ENCODE measurements around the gene SPDYE2B. TPM values are rescaled to one million over a fixed set of nuclear protein-coding genes. Genes with fewer than 3 reads are reported as not detected.
"Not testable (repeated sequence)": the region's sequence is repeated elsewhere in the genome, so short reads cannot be mapped to it uniquely, and the experiment has no call there.

SPDYE2B gene
- total RNA-seq, 1 donor from 2014 or later: not detected

- DNase-seq (ENCODE audit: low spot score); H3K27ac Mint-ChIP-seq (ENCODE audit: unreplicated experiment); H3K4me1 Mint-ChIP-seq (ENCODE audit: low read depth); H3K9me3 Mint-ChIP-seq (ENCODE audit: low read depth); H3K4me3 Mint-ChIP-seq (ENCODE audit: unreplicated experiment); H3K27me3 Mint-ChIP-seq (ENCODE audit: low read depth); H3K36me3 Mint-ChIP-seq (ENCODE audit: low read depth): not testable (repeated sequence)
Measured at GRCh38 chr7:102667523-102667922, 17.4 kb downstream of the SPDYE2B start.

- H3K9me3 Mint-ChIP-seq (ENCODE audit: low read depth); H3K36me3 Mint-ChIP-seq (ENCODE audit: low read depth); H3K27me3 Mint-ChIP-seq (ENCODE audit: low read depth); H3K4me1 Mint-ChIP-seq (ENCODE audit: low read depth): not testable (repeated sequence)
- peak within 1 kb of the TSS; percentile 81 for H3K4me3 Mint-ChIP-seq (ENCODE audit: unreplicated experiment)
- TF ChIP-seq CTCF (IDR thresholded peaks at IDR 0.05): peak; percentile 52
- peak; percentile 94 for DNase-seq (ENCODE audit: low spot score)
- H3K27ac Mint-ChIP-seq (ENCODE audit: unreplicated experiment): peak within 1 kb of the TSS; percentile 77
Measured at GRCh38 chr7:102671166-102671955, 21.2 kb downstream of the SPDYE2B start, which contains the start of gene POLR2J2. TSS of gene POLR2J2 (minus strand) at chr7:102671663. CDS start at chr7:102671601, 62 bp downstream.

- H3K9me3 Mint-ChIP-seq (ENCODE audit: low read depth); DNase-seq (ENCODE audit: low spot score); H3K36me3 Mint-ChIP-seq (ENCODE audit: low read depth); H3K4me1 Mint-ChIP-seq (ENCODE audit: low read depth); H3K27ac Mint-ChIP-seq (ENCODE audit: unreplicated experiment); H3K27me3 Mint-ChIP-seq (ENCODE audit: low read depth): not testable (repeated sequence)
- peak overlapping the region; percentile 81 for H3K4me3 Mint-ChIP-seq (ENCODE audit: unreplicated experiment)
Measured at GRCh38 chr7:102671956-102672307, 21.8 kb downstream of the SPDYE2B start.

- not testable (repeated sequence) for H3K27ac Mint-ChIP-seq (ENCODE audit: unreplicated experiment); H3K27me3 Mint-ChIP-seq (ENCODE audit: low read depth); H3K4me1 Mint-ChIP-seq (ENCODE audit: low read depth); H3K36me3 Mint-ChIP-seq (ENCODE audit: low read depth); H3K9me3 Mint-ChIP-seq (ENCODE audit: low read depth); DNase-seq (ENCODE audit: low spot score); H3K4me3 Mint-ChIP-seq (ENCODE audit: unreplicated experiment)
Measured at GRCh38 chr7:102673447-102674067, 23.4 kb downstream of the SPDYE2B start.

- not testable (repeated sequence) for H3K4me1 Mint-ChIP-seq (ENCODE audit: low read depth); H3K27me3 Mint-ChIP-seq (ENCODE audit: low read depth); H3K36me3 Mint-ChIP-seq (ENCODE audit: low read depth); H3K9me3 Mint-ChIP-seq (ENCODE audit: low read depth); H3K4me3 Mint-ChIP-seq (ENCODE audit: unreplicated experiment); DNase-seq (ENCODE audit: low spot score); H3K27ac Mint-ChIP-seq (ENCODE audit: unreplicated experiment)
Measured at GRCh38 chr7:102675545-102675944, 25.4 kb downstream of the SPDYE2B start.

- not testable (repeated sequence) for H3K4me3 Mint-ChIP-seq (ENCODE audit: unreplicated experiment); H3K27me3 Mint-ChIP-seq (ENCODE audit: low read depth); H3K4me1 Mint-ChIP-seq (ENCODE audit: low read depth); H3K27ac Mint-ChIP-seq (ENCODE audit: unreplicated experiment); DNase-seq (ENCODE audit: low spot score); H3K36me3 Mint-ChIP-seq (ENCODE audit: low read depth); H3K9me3 Mint-ChIP-seq (ENCODE audit: low read depth)
Measured at GRCh38 chr7:102680780-102681179, 30.7 kb downstream of the SPDYE2B start.

GRCh38 chr7:102682560-102682959 is 32.4 kb downstream of the SPDYE2B start:
- not testable (repeated sequence) for H3K4me3 Mint-ChIP-seq (ENCODE audit: unreplicated experiment); H3K9me3 Mint-ChIP-seq (ENCODE audit: low read depth); H3K4me1 Mint-ChIP-seq (ENCODE audit: low read depth); H3K27me3 Mint-ChIP-seq (ENCODE audit: low read depth); H3K27ac Mint-ChIP-seq (ENCODE audit: unreplicated experiment); H3K36me3 Mint-ChIP-seq (ENCODE audit: low read depth); DNase-seq (ENCODE audit: low spot score)

- not testable (repeated sequence) for H3K36me3 Mint-ChIP-seq (ENCODE audit: low read depth); H3K27ac Mint-ChIP-seq (ENCODE audit: unreplicated experiment); H3K27me3 Mint-ChIP-seq (ENCODE audit: low read depth); H3K4me3 Mint-ChIP-seq (ENCODE audit: unreplicated experiment); H3K9me3 Mint-ChIP-seq (ENCODE audit: low read depth); DNase-seq (ENCODE audit: low spot score); H3K4me1 Mint-ChIP-seq (ENCODE audit: low read depth)
Measured at GRCh38 chr7:102688299-102689036, 38.3 kb downstream of the SPDYE2B start.

GRCh38 chr7:102689436-102690282 is 39.5 kb downstream of the SPDYE2B start:
- H3K9me3 Mint-ChIP-seq (ENCODE audit: low read depth); H3K36me3 Mint-ChIP-seq (ENCODE audit: low read depth); H3K27me3 Mint-ChIP-seq (ENCODE audit: low read depth); DNase-seq (ENCODE audit: low spot score); H3K4me3 Mint-ChIP-seq (ENCODE audit: unreplicated experiment); H3K4me1 Mint-ChIP-seq (ENCODE audit: low read depth); H3K27ac Mint-ChIP-seq (ENCODE audit: unreplicated experiment): not testable (repeated sequence)

GRCh38 chr7:102690602-102691001 is 40.5 kb downstream of the SPDYE2B start:
- not testable (repeated sequence) for H3K4me3 Mint-ChIP-seq (ENCODE audit: unreplicated experiment); H3K27ac Mint-ChIP-seq (ENCODE audit: unreplicated experiment); DNase-seq (ENCODE audit: low spot score); H3K36me3 Mint-ChIP-seq (ENCODE audit: low read depth); H3K9me3 Mint-ChIP-seq (ENCODE audit: low read depth); H3K4me1 Mint-ChIP-seq (ENCODE audit: low read depth); H3K27me3 Mint-ChIP-seq (ENCODE audit: low read depth)

- not testable (repeated sequence) for H3K4me3 Mint-ChIP-seq (ENCODE audit: unreplicated experiment); H3K27ac Mint-ChIP-seq (ENCODE audit: unreplicated experiment); H3K4me1 Mint-ChIP-seq (ENCODE audit: low read depth); H3K9me3 Mint-ChIP-seq (ENCODE audit: low read depth); DNase-seq (ENCODE audit: low spot score); H3K36me3 Mint-ChIP-seq (ENCODE audit: low read depth)
- peaks cover 10% of the 10 kb centered on the region for H3K27me3 Mint-ChIP-seq (ENCODE audit: low read depth)
Measured at GRCh38 chr7:102694008-102694407, 43.9 kb downstream of the SPDYE2B start.

Data from chondrocyte (in vitro differentiated cells).